Measurements from ENCODE around the gene ANKRD34A. TPM values are rescaled to one million over a fixed set of nuclear protein-coding genes. Genes with fewer than 3 reads are reported as not detected.

ANKRD34A gene
- total and polyA plus RNA-seq, 2 experiments from 2014 or later = 0.76 to 0.90 TPM

DNA sequence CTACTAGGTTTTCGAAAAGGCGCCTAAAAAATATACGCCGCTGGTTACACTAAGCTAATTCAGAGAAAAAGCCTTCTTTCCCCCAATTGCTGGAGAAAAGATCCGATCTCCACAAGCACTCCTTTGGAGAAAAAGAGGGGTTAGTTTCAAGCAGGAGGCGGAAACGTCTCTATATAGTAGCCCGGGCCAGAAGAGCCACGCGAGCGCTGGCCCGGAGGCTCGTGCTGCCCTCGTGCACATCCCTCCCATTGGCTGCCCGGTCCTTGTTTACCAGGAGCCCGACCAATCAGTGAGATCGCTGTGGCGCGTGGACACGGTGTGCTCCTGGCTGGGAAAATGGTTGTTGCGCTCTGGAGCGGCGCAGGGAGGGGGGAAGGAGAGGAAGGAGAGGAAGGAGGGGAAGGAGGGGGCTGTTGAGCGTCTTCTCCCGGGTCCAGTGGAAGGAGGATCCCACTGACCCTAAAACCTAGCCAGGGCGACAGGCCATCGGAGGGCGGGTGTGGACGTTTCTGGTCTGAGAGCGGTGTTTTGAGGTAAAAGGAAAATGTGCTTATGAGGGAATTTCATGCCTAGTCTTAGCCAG, 32.1 kb upstream of the ANKRD34A start, which contains the start of gene TXNIP:
TXNIP (minus strand) TSS at position 147 of the 583 bp plus-strand sequence. CDS start 313 bp downstream, outside the sequence.
- DNase-seq (ENCODE audit: low spot score) = peak; percentile 98
- Histone ChIP-seq H3K79me2 (peaks cover 41% of the 10 kb centered on the region), H4K20me1 (ENCODE audit: insufficient read depth, poor library complexity, severe bottlenecking) (peaks cover 36% of the 10 kb centered on the region), H3K4me3 (peak within 1 kb of the TSS; percentile 88), H3K9me3 (ENCODE audit: low read depth) (no peaks in the 10 kb centered on the region), H3K4me2 (peak within 1 kb of the TSS; percentile 84), H2AFZ (peak within 1 kb of the TSS; percentile 34), H3K27me3 (no peaks in the 10 kb centered on the region), H3K9me2 (replicated peaks; ENCODE audit: insufficient read depth) (no peaks in the 10 kb centered on the region), H3K27ac (peak within 1 kb of the TSS; percentile 87), H3K36me3 (replicated peaks; ENCODE audit: insufficient read depth, low read depth) (peaks cover 6% of the 10 kb centered on the region), H3K4me1 (ENCODE audit: insufficient read depth) (peaks cover 21% of the 10 kb centered on the region)
- TF ChIP-seq EZH2 (IDR thresholded peaks at IDR 0.05; ENCODE audit: borderline replicate concordance) (no peak), EZH2phosphoT487 (IDR thresholded peaks at IDR 0.05; ENCODE audit: low read depth, severe bottlenecking, unreplicated experiment) (no peak)
- TF ChIP-seq, protein P1, sequence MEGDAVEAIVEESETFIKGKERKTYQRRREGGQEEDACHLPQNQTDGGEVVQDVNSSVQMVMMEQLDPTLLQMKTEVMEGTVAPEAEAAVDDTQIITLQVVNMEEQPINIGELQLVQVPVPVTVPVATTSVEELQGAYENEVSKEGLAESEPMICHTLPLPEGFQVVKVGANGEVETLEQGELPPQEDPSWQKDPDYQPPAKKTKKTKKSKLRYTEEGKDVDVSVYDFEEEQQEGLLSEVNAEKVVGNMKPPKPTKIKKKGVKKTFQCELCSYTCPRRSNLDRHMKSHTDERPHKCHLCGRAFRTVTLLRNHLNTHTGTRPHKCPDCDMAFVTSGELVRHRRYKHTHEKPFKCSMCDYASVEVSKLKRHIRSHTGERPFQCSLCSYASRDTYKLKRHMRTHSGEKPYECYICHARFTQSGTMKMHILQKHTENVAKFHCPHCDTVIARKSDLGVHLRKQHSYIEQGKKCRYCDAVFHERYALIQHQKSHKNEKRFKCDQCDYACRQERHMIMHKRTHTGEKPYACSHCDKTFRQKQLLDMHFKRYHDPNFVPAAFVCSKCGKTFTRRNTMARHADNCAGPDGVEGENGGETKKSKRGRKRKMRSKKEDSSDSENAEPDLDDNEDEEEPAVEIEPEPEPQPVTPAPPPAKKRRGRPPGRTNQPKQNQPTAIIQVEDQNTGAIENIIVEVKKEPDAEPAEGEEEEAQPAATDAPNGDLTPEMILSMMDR (IDR thresholded peaks at IDR 0.05; ENCODE audit: poor library complexity) = no peak
- 3% methylated on average over 28 of the region's 30 CpGs for WGBS (ENCODE audit: low lambda C conversion rate, missing lambda C conversion rate)

DNA sequence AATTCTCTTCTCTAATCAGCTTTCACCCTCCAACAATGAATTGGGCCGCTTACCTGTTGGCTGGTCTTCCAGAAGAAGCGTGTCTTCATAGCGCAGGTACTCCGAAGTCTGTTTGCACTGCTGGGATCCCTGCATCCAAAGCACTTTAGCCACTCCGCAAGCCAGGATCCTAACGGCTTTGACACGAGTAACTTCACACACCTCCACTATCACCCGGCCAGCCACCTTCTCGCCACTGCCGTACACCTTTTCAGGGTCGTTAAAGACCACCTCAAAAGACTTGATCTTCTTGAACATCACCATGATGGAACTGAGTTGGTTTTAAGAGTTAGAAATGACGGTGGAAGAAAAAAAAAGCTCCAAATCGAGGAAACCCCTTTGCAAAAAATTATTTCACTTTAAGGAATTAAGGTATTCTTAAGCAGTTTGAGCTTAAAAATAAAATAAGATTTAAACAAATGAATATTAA, 31.6 kb upstream of the ANKRD34A start:
- no peak for TF ChIP-seq EZH2 (IDR thresholded peaks at IDR 0.05; ENCODE audit: borderline replicate concordance)
- no peak for TF ChIP-seq EZH2phosphoT487 (IDR thresholded peaks at IDR 0.05; ENCODE audit: low read depth, severe bottlenecking, unreplicated experiment)
- TF ChIP-seq, protein P1 (IDR thresholded peaks at IDR 0.05; ENCODE audit: poor library complexity) = no peak
- H3K79me2 ChIP-seq = peaks cover 41% of the 10 kb centered on the region
- no peaks in the 10 kb centered on the region for H3K27me3 ChIP-seq
- peak overlapping the region; percentile 84 for H3K4me2 ChIP-seq
- peaks cover 36% of the 10 kb centered on the region for H4K20me1 ChIP-seq (ENCODE audit: insufficient read depth, poor library complexity, severe bottlenecking)
- DNase-seq (ENCODE audit: low spot score) = no peak
- H3K27ac ChIP-seq = peak overlapping the region; percentile 81
- WGBS (ENCODE audit: low lambda C conversion rate, missing lambda C conversion rate) = under 1% methylated on average over 13 of the region's 13 CpGs
- H3K9me2 ChIP-seq (replicated peaks; ENCODE audit: insufficient read depth) = no peaks in the 10 kb centered on the region
- no peak overlapping the region for H2AFZ ChIP-seq
- H3K9me3 ChIP-seq (ENCODE audit: low read depth) = no peaks in the 10 kb centered on the region
- H3K4me3 ChIP-seq = peak overlapping the region; percentile 88
- peaks cover 6% of the 10 kb centered on the region for H3K36me3 ChIP-seq (replicated peaks; ENCODE audit: insufficient read depth, low read depth)
- H3K4me1 ChIP-seq (ENCODE audit: insufficient read depth) = peaks cover 21% of the 10 kb centered on the region

DNA sequence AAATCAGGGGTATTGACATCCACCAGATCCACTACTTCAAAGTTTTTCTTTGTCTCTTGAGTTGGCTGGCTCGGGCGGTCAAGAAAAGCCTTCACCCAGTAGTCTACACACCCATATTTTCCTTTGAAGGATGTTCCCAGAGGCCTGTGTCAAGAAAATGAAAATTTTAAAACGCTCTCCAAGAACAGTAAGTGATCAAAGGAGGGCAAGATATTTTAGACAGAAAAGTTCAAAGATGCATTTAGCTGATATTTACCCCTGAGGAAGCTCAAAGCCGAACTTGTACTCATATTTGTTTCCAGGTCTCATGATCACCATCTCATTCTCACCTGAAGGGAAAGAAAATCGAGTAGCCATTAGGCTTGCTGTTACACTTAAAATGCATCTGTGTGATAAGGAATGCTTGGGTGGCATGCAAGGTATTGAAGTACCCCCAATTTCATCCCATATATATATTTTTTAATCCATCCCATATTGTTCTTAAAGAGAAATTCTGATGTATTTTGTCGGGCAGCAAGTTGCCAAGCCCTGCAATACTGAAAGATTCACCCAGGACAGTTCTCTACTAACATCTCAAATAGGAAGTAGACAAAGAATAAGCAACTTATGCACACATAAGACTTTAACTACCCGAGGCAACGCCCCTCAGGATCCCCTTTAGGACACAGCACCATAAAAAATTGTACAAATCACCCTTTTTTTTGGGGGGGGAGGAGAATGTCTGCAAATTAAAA, 30.9 kb upstream of the ANKRD34A start:
- Histone ChIP-seq H3K9me2 (replicated peaks; ENCODE audit: insufficient read depth) (no peaks in the 10 kb centered on the region), H3K36me3 (replicated peaks; ENCODE audit: insufficient read depth, low read depth) (peaks cover 6% of the 10 kb centered on the region), H3K4me2 (peak overlapping the region; percentile 84), H3K9me3 (ENCODE audit: low read depth) (no peaks in the 10 kb centered on the region), H3K79me2 (peaks cover 41% of the 10 kb centered on the region), H3K4me3 (peak overlapping the region; percentile 88), H3K27me3 (no peaks in the 10 kb centered on the region), H3K27ac (peak overlapping the region; percentile 81), H3K4me1 (ENCODE audit: insufficient read depth) (peaks cover 21% of the 10 kb centered on the region), H4K20me1 (ENCODE audit: insufficient read depth, poor library complexity, severe bottlenecking) (peaks cover 36% of the 10 kb centered on the region), H2AFZ (no peak overlapping the region)
- 31% methylated on average over 8 of the region's 8 CpGs for WGBS (ENCODE audit: low lambda C conversion rate, missing lambda C conversion rate)
- TF ChIP-seq EZH2phosphoT487 (IDR thresholded peaks at IDR 0.05; ENCODE audit: low read depth, severe bottlenecking, unreplicated experiment) = no peak
- no peak for TF ChIP-seq EZH2 (IDR thresholded peaks at IDR 0.05; ENCODE audit: borderline replicate concordance)
- TF ChIP-seq, protein P1 (IDR thresholded peaks at IDR 0.05; ENCODE audit: poor library complexity) = no peak
- DNase-seq (ENCODE audit: low spot score) = no peak
